Globus pallidus (tissue), 1 donor: Measurements from ENCODE around the gene KIAA1755.

Source experiments
- DNase-seq: peaks from one replicate; pipeline ENCODE4 v3.0.0-alpha.2; 2015; ENCODE audit warnings: low spot score

Gene KIAA1755

DNA sequence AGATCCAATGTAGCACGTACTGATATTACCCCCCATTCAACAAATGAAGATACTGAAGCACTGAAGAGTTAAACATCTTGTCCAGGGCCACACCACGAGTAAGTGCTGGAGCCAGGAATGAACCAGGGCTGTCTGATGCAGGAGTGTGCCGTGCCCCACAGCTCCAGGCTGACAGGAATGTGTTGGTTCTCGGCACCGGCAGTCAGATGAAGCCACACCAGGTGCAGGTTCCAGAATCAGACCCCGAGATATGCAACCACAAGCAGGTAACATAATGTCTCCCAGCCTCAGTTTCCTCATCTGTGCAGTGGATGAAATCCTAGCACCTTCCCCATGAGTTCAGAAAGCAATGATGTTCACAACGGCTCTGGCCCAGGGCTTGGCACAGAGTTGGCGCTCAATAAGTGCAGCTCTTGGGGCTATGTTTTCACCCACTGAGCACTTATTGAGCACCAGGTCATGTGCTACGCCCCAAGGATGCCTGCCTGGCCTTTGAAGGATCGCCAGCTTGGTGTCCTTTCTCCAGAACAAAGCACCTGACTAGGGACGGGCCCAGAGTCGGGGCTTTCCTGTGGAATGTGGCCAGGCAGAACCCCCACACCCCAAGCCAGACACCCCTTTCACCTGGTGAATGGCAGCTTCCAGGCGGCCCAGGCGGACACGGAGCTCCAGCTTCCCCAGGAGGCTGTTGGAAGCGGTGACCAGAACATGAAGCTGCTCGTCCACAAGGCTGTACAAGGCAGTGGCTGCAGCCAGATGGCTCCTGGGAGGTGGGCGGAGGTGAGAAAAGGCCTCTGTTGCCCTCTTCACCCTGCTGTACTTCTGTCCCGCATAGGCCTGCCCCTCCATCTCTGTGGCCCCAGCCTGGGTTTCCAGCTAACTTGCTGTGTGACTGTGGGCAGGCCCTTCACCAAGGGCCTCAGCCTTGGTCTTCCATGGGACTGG is 41.3 kb downstream of the KIAA1755 start:
- DNase-seq, result no peak

DNA sequence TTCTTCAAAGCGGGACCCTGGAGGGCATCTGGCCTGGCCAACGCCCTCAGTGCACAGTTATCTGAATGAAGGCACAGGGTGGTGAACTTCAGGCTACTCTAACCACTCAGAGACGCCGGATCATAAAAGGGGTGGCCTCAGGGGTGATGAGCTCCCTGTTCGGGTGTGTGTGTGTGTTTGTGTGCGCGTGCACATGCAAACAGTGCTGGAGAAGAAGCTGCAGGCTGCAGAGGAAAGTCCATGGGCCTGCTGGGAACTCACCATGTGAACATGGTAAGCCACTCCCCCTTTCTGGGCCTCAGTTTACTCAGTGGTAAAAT is 42.0 kb downstream of the KIAA1755 start:
- no peak for DNase-seq

DNA sequence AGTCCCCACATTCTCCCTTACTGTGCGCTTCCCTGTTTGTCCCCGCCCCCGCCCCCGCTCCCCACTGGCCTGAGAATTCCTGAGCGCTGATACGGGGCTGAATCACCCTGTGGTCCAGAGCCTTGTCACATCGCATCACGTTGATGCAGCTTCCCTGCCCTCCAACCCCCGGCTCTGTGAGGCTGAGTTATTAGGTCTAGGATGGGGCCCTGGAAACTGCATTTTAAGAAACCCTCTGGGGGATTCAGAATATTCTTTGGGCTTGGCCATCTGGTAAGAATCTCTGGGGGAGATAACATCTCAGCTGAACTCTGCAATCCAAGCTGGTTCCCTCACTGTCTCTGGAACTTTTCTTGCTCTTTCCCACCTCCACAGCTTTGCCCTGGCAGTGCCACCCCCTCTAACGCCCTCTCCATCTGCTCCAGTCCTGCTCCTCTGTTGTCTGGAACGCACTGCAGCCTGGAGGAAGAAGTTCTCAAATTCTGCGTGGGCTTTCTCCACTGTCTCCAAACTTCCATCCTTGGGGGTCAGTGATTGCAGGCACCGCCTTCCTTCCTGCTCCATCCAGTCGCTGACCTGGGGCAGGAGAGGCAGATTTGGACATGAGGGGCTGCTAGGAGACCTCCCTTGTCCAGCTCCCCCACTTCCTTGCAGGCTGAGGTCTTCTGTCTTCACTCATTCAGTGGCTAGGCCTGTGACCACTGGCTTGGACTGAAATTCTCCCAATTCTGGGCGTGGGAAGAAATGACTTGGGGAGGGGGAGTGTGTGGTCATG is 42.6 kb downstream of the KIAA1755 start:
- DNase-seq, result no peak

DNA sequence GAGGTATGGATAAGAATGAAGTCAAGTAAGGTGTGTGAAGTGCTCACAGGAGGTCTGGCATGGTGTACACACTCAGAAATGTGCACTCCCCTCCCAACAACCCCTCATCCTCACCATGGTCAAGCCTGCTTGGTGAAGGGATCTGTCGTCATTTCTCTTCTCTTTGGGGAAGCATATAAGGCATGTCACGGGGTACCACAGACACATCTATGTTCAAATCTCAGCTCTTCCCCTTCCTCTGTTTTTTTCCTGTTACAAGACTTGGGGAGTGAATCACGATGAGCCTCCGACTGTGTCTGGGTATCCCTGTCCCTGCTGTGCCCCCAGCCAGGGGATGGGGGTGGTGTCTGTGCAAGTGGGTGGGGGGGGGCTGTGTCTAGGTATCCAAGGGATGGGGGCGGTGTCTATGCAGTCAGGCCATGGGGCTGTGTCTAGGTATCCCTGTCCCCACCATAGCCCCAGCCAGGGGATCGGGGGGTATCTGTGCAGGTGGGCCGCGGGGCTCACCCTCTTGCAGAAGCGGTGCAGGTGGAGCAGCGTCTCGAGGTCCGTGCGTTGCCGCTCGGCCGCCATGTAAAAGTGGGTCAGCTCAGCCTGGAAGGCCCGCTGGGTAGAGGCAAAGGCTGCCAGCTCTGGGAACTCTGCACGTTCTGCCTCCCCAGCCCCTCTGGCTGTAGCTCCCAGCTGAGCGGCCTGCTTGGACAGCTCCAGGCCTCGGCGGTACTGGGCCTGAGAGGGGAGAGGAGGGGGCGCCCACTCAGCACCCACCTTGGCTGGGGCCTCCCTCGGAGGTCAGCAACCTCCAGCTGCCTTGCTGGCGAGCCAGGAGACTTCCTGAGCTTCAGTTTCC is 43.6 kb downstream of the KIAA1755 start:
- no peak for DNase-seq

DNA sequence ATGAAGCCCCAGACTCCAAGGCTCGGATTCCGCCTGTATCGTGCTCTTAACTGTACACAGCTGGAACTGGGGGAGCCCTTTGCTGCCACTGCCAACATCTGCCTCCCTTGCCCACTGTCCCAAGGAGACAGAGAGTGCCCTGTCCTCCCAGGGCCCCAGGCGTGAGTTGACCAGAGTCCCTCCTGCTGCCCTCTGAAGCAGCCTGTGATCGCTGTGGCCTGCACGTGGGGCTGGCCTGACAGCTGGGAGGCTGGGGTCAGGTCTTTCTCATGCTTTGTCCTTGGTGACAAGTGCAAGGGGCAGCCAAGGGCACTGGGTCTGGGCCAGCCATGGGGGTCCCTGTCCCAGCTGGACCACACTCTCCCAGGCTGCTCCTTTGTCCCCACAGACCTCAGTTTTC is 44.3 kb downstream of the KIAA1755 start:
- no peak for DNase-seq

GRCh38 chr20:38215194-38216182 is 45.0 kb downstream of the KIAA1755 start:
- no peak for DNase-seq

GRCh38 chr20:38214256-38215193 is 46.0 kb downstream of the KIAA1755 start:
- DNase-seq, result no peak

- DNase-seq, result no peak
These were observed 47.0 kb downstream of the KIAA1755 start for GRCh38 chr20:38213607-38213940.

GRCh38 chr20:38212806-38213606 is 47.5 kb downstream of the KIAA1755 start:
- DNase-seq, result no peak

DNA sequence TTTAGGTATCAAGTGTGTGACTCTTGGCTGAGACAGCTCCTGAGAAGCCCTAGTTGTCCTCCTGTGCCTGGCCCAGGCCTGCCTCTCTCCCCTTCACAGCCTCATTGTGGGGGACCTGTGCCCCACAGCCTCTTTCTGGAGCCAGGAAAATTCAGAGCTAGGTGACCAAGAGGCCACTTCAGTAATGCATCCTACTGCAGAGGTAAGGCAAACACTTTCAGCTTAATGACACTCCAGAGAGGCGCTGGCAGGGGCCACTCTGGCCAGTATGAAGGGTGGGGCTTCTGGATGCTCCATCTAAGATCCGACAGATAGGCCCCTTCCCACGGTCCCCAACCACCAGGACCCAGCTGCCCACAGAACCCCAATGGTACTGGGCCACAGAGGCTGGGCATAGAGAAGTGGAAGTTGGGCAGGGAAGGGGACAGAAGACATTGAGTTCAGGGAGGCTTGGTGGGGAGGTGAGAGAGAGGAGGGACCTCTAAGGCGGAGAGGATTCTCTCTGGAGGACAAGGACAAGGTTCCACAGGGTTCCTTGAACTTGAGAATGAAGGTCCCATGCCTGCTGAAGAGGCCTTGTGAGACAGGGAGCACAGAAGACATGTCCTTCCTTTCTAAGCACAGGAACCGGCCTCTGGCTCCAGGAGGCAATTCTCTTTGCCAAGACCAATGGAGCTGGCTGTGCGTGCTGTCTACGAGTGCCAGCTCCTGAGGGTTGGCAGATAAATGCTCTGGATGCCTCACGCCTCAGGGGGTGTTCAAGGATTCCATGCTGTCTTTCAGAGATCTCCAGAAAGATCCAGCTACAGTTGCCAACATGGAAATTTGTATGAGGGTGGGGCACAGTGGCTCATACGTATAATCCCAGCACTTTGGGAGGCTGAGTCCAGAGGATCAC is 49.1 kb downstream of the KIAA1755 start:
- DNase-seq, result peak; percentile 26

GRCh38 chr20:38210741-38211140 is 49.8 kb downstream of the KIAA1755 start:
- no peak for DNase-seq

DNA sequence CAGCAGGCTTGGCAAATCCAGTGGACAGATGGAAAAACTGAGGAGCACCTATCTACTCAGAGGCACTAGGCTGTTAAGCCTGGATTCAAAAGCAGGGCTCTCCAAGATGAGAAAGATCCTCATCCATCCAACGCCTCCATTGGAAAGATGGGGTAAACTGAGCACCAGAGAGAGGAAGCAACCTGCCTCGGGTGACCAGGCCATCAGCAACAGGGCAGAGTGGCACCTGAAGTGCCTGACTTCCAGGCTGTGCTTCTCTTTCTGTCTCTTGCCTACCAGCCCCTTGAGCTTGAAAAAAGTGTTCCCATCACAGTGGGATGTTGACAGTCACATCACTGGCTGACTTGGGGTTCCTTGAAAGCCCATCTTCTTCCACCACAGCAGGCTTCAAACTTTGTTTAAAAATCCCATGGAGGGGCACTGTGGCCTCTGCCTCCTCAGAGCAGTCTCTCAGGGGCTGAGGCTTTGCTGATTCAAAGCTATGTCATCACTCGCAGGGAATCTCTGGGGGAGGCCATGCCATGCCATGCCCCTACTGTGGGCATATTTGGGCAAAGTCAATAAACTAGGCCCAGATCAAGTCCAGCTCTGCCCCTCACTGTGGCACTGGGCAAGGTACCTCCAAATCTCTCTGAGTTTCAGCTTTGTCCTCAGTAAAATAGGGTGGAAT is 50.7 kb downstream of the KIAA1755 start:
- no peak for DNase-seq

DNA sequence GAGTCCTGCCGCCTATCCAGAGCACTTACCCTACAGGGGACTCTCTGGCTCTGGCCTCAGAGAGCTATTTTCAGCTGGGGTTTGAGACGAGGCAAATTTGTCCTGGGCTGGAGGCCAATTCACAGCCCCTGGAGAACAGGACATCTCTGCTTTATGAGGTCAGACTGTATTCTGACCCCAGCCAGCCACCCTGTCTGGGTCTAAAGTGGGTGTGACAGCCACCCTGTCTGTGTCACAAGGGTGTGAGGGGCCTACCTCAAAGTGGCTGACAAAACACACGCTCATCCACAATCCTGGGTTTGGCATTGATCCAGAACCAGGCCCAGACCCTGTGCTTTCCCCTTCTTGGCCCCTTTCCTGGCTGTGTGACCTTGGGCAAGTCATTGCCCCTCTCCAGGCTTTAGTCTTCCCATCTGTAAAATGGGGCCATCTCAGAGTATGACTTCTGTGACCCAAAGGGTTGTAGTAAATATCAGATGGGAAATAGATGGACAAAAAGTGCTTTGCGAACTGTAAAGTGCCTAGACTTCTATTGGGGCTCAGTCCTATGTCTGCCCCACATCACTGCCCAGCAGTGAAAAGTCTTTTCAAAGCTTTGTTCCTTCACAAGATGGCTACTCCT is 51.4 kb downstream of the KIAA1755 start:
- no peak for DNase-seq

- no peak for DNase-seq
These were observed 52.0 kb downstream of the KIAA1755 start for GRCh38 chr20:38208523-38208922.

DNA sequence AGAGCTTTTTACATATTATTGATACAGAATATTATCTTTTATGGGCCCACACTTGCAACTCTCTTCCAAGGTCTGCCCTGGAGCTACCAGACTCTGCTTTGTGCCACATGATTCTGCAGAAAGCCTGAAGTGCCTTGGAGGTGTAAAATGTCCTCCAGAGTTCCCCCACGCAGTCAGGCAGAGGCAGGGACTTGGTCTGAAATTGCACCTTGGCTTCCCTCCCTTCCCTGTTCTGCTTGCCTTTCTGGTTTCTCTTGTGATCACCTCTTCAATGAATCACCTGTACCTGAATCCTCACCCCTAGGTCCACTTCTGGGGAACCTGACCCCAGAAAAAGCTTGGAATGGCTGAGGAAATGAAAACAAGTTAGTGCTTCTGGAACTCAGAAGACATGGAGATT is 52.4 kb downstream of the KIAA1755 start:
- no peak for DNase-seq

- no peak for DNase-seq
These were observed 52.9 kb downstream of the KIAA1755 start for GRCh38 chr20:38207621-38208020.

DNA sequence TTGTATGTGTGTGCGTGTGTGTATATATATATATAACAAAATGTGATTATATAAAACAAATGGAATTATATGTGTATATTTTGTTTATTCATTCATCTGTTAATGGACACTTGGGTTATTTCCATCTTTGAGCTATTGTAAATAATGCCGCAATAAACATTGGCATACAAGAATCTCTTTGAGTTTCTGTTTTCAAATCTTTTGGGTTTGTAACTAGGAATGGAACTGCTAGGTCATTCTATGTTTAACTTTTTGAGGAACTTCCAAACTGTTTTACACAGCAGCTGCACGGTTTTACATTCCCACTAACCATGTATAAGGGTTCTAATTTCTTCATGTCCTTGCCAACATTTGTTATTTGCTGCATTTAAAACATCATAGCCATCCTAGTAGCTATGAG is 55.5 kb downstream of the KIAA1755 start:
- no peak for DNase-seq
